Osteocyte (in vitro differentiated cells): ENCODE results near the gene PLPP3. TPM values are rescaled to one million over a fixed set of nuclear protein-coding genes. Genes with fewer than 3 reads are reported as not detected.
A peak's percentile ranks its signal among the peaks of the same experiment; 100 is the strongest.

Experiments
- DNase-seq: peaks from one replicate; pipeline ENCODE4 v3.0.0; 2021; ENCODE audit warnings: mixed read lengths; ENCODE audit not compliant: unreplicated experiment; ENCODE audit errors: extremely low spot score
- H3K27ac Mint-ChIP-seq: one replicate; pipeline ENCODE4 v1.8.0; 2021; ENCODE audit warnings: mild to moderate bottlenecking, mixed read lengths; ENCODE audit not compliant: unreplicated experiment
- H3K27me3 Mint-ChIP-seq: one replicate; pipeline ENCODE4 v1.8.0; 2021; ENCODE audit warnings: mixed read lengths; ENCODE audit not compliant: unreplicated experiment
- H3K36me3 Mint-ChIP-seq: one replicate; pipeline ENCODE4 v1.8.0; 2021; ENCODE audit warnings: mixed read lengths; ENCODE audit not compliant: unreplicated experiment
- H3K4me1 Mint-ChIP-seq: one replicate; pipeline ENCODE4 v1.8.0; 2021; ENCODE audit warnings: mixed read lengths; ENCODE audit not compliant: unreplicated experiment
- H3K4me3 Mint-ChIP-seq: one replicate; pipeline ENCODE4 v1.8.0; 2021; ENCODE audit warnings: mild to moderate bottlenecking, moderate library complexity, mixed read lengths; ENCODE audit not compliant: unreplicated experiment
- H3K9me3 Mint-ChIP-seq: one replicate; pipeline ENCODE4 v1.8.0; 2021; ENCODE audit warnings: mixed read lengths; ENCODE audit not compliant: unreplicated experiment
- total RNA-seq: library from RNA; stranded (reverse); gene quantifications from 2 replicates; pipeline ENCODE4 v1.2.1, GENCODE V29; 2021
- TF ChIP-seq, protein P1 (sequence below): fragments of 200-600 bp; sonication (generic); IDR thresholded peaks from 2 replicates; pipeline ENCODE4 v1.5.0; 2021; ENCODE audit warnings: antibody characterized with exemption, mild to moderate bottlenecking, moderate library complexity

PLPP3 gene
- total RNA-seq, 1 donor from 2014 or later, result 157 TPM

DNA sequence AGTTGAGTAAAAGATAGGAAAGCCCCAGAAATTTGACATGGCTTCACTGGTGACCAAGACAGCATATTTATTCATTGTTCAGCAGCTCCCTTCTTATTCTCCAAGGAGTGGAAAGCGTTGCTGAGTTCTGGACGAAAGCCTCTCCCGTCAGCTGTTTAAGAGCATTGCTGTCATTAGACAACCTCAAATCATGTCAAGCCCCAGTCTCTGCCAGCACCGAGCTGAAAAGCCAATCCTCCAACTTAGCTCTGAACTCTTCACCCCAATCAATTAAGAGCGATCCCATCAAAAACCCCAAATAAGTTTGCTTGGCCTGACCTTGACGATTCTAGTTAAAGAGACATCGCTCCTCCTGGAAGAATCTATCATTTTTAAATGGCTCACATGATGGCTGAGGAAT lies 110.8 kb downstream of the PLPP3 start:
- Mint-ChIP-seq H3K27ac (no peak overlapping the region), H3K27me3 (no peaks in the 10 kb centered on the region), H3K4me3 (no peak overlapping the region), H3K4me1 (peaks cover 3% of the 10 kb centered on the region), H3K9me3 (no peaks in the 10 kb centered on the region), H3K36me3 (peaks cover 6% of the 10 kb centered on the region)
- TF ChIP-seq, protein P1, sequence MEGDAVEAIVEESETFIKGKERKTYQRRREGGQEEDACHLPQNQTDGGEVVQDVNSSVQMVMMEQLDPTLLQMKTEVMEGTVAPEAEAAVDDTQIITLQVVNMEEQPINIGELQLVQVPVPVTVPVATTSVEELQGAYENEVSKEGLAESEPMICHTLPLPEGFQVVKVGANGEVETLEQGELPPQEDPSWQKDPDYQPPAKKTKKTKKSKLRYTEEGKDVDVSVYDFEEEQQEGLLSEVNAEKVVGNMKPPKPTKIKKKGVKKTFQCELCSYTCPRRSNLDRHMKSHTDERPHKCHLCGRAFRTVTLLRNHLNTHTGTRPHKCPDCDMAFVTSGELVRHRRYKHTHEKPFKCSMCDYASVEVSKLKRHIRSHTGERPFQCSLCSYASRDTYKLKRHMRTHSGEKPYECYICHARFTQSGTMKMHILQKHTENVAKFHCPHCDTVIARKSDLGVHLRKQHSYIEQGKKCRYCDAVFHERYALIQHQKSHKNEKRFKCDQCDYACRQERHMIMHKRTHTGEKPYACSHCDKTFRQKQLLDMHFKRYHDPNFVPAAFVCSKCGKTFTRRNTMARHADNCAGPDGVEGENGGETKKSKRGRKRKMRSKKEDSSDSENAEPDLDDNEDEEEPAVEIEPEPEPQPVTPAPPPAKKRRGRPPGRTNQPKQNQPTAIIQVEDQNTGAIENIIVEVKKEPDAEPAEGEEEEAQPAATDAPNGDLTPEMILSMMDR, result no peak
- peak; percentile 21 for DNase-seq

DNA sequence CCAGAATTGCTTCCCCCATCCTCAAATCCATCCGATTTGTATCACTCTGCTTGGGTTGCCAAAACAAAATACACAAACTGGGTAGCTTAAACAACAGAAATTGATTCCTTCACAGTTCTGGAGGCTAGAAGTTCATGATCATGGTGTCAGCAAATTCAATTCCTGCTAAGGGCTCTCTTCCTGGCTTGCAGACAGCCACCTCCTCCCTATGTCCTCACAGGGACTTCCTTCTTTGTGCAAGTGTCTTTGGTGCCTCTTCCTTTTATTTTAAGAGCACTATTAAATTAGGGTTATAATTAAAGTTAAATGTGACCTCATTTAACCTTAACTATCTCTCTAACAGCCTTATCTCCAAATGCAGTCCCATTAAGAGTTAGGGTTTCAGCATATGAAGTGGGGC lies 112.8 kb downstream of the PLPP3 start:
- H3K4me1 Mint-ChIP-seq, result peaks cover 3% of the 10 kb centered on the region
- peaks cover 6% of the 10 kb centered on the region for H3K36me3 Mint-ChIP-seq
- TF ChIP-seq, protein P1, result no peak
- no peak for DNase-seq
- no peaks in the 10 kb centered on the region for H3K9me3 Mint-ChIP-seq
- no peak overlapping the region for H3K4me3 Mint-ChIP-seq
- no peak overlapping the region for H3K27ac Mint-ChIP-seq
- H3K27me3 Mint-ChIP-seq, result no peaks in the 10 kb centered on the region

DNA sequence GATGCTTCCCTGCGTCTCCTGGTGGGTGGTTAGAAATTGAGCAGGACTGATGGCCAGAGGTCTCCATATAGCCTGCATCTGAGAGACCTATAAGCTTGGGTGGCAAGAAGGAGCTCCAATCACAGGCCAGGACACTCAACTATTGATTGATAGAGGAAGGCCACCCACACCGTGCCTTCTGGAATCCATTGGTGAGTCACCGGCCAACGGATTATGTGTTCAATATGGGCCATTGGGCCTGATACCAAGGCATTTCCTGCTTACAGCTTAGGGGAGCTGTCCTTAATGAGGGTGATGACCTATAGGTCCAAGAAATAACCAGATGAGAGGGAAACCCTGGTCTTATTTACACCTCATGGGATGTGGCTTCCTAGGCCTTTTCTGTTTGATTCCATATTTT lies 115.1 kb downstream of the PLPP3 start:
- peaks cover 6% of the 10 kb centered on the region for H3K36me3 Mint-ChIP-seq
- TF ChIP-seq, protein P1, result no peak
- no peak overlapping the region for H3K4me3 Mint-ChIP-seq
- no peaks in the 10 kb centered on the region for H3K4me1 Mint-ChIP-seq
- no peaks in the 10 kb centered on the region for H3K27me3 Mint-ChIP-seq
- DNase-seq, result peak; percentile 46
- H3K9me3 Mint-ChIP-seq, result no peaks in the 10 kb centered on the region
- no peak overlapping the region for H3K27ac Mint-ChIP-seq

DNA sequence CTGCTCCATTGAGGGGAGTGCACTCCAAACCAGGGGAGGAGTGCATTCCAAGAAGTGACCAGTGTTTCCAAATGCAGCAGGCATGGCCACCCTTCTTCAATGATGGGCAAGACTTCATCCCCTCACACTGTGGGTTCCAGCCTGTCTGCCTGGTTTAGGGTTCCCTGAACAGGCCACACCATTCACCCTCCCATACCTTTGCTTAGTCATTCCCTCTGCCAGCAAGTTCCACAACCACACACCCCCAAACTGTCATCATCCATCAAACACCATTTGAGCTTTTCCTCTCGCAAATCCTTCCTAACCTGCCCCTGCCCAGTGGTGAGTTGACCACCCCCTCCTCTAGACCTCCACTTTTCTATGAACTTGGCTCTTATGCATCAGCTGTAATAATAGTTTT lies 116.0 kb downstream of the PLPP3 start:
- H3K27ac Mint-ChIP-seq, result no peak overlapping the region
- H3K27me3 Mint-ChIP-seq, result no peaks in the 10 kb centered on the region
- H3K4me3 Mint-ChIP-seq, result no peak overlapping the region
- no peak for DNase-seq
- no peaks in the 10 kb centered on the region for H3K9me3 Mint-ChIP-seq
- H3K36me3 Mint-ChIP-seq, result peaks cover 6% of the 10 kb centered on the region
- TF ChIP-seq, protein P1, result no peak
- H3K4me1 Mint-ChIP-seq, result no peaks in the 10 kb centered on the region

DNA sequence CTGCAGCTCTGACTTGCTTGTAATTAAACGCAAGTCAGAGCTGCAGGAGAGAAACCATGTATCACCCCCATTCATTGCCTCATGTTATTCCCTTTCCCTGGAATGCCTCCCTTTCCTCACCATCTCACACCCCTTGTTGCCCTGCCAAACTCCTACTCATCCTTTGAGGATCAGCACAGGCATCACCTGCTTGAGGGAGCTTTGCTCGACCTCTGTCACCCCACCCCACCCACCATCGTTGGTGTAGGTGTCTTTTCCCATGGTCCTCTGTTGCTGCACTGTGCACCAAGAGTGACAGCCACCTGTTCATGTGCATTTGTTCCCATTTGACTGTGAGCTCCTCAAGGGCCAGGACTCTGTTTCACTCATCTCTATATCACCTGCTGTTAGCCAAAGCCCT lies 117.2 kb downstream of the PLPP3 start:
- Mint-ChIP-seq H3K27ac (no peak overlapping the region), H3K36me3 (peaks cover 6% of the 10 kb centered on the region), H3K27me3 (no peaks in the 10 kb centered on the region), H3K4me1 (no peaks in the 10 kb centered on the region), H3K4me3 (no peak overlapping the region), H3K9me3 (no peaks in the 10 kb centered on the region)
- no peak for DNase-seq
- TF ChIP-seq, protein P1, result no peak
